Right atrium auricular region (tissue), 2 donors: ENCODE results near the gene DDX10. TPM values are rescaled to one million over a fixed set of nuclear protein-coding genes. Genes with fewer than 3 reads are reported as not detected.

ENCODE experiments used
- DNase-seq: peaks from one replicate; pipeline ENCODE4 v3.0.0-alpha.2; 2019; ENCODE audit warnings: low spot score
- H3K27ac ChIP-seq, 2 donors: fragments of 200-600 bp; sonication (generic); 1 replicate in 1 of 2; 2 replicates in 1 of 2; pipeline ENCODE4 v1.5.1; 2016 to 2019
- H3K27me3 ChIP-seq, 2 donors: fragments of 200-600 bp; sonication (generic); one replicate each; pipeline versions ENCODE4 v1.5.1 to v1.6.0; 2017 to 2019
- H3K36me3 ChIP-seq: fragments of 200-600 bp; sonication (generic); one replicate; pipeline ENCODE4 v1.5.1; 2016
- H3K4me1 ChIP-seq, 2 donors: fragments of 200-600 bp; sonication (generic); one replicate each; pipeline versions ENCODE4 v1.5.1 to v1.6.0; 2017 to 2019
- H3K4me3 ChIP-seq, 2 donors: fragments of 200-600 bp; sonication (generic); 1 replicate in 1 of 2; 2 replicates in 1 of 2; pipeline ENCODE4 v1.5.1; 2017 to 2019; ENCODE audit warnings: mild to moderate bottlenecking in 1 of 2, moderate library complexity in 1 of 2
- H3K9me3 ChIP-seq, 2 donors: fragments of 200-600 bp; sonication (generic); one replicate each; pipeline ENCODE4 v1.5.1; 2019
- total RNA-seq, 2 donors: library from RNA; depleted of rRNA; stranded (reverse); fragments of >200 nt; gene quantifications; one replicate each; pipeline ENCODE4 v1.1.0, GENCODE V29; 2016
- TF ChIP-seq, protein P1 (sequence below), 2 donors: fragments of 200-600 bp; sonication (generic); IDR thresholded peaks; one replicate each; pipeline ENCODE4 v1.5.1; 2019; ENCODE audit warnings: antibody characterized with exemption in 2 of 2

The DDX10 gene
- total RNA-seq, 2 donors from 2014 or later = 11.8 to 13.1 TPM

DNA sequence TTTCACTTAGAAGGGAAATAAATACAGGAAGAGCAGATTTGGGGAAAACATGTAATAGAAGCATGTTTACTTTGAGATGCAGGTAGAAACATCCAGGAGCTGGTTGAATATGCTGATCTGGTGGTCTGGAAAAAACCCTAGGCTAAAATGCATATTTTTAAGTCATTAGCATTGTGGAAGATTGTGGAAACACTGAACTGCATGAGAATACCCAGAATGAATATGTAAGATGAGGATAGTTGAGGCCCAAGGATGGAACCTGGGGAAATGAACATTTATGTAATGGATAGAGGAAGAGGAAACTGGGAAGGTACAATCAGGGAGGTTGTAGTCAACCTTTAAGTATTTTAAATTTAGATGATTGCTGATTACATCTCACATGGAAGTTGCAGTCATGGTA is 269.4 kb downstream of the DDX10 start:
- no peaks in the 10 kb centered on the region for H3K36me3 ChIP-seq
- no peak overlapping the region for H3K27ac ChIP-seq
- no peaks in the 10 kb centered on the region for H3K27me3 ChIP-seq
- no peaks in the 10 kb centered on the region for H3K9me3 ChIP-seq
- no peak overlapping the region for H3K4me3 ChIP-seq
- H3K4me1 ChIP-seq = no peaks in the 10 kb centered on the region
- DNase-seq = no peak
- TF ChIP-seq, protein P1, sequence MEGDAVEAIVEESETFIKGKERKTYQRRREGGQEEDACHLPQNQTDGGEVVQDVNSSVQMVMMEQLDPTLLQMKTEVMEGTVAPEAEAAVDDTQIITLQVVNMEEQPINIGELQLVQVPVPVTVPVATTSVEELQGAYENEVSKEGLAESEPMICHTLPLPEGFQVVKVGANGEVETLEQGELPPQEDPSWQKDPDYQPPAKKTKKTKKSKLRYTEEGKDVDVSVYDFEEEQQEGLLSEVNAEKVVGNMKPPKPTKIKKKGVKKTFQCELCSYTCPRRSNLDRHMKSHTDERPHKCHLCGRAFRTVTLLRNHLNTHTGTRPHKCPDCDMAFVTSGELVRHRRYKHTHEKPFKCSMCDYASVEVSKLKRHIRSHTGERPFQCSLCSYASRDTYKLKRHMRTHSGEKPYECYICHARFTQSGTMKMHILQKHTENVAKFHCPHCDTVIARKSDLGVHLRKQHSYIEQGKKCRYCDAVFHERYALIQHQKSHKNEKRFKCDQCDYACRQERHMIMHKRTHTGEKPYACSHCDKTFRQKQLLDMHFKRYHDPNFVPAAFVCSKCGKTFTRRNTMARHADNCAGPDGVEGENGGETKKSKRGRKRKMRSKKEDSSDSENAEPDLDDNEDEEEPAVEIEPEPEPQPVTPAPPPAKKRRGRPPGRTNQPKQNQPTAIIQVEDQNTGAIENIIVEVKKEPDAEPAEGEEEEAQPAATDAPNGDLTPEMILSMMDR (IDR thresholded peaks at IDR 0.05) = no peak

DNA sequence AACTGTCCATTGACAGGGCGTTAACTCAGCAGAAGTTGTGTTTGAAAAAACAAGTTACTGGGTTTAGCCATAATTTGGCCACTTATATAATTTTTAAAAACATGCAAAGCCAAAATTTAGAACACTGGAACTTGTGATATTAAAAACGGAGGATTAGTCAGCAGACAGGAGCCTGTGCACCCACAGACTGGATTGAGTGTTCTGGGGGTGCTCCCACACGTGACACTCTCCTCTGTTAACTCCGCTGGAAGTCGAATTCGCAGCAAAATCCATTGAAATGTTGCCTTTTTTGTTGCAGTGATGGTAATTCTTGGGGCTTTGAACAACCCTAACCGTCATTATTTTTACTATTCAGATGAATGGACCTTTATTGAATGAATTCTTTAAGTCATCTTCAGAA is 269.8 kb downstream of the DDX10 start:
- no peaks in the 10 kb centered on the region for H3K4me1 ChIP-seq
- TF ChIP-seq, protein P1 (IDR thresholded peaks at IDR 0.05) = no peak
- no peak overlapping the region for H3K27ac ChIP-seq
- H3K27me3 ChIP-seq = no peaks in the 10 kb centered on the region
- H3K9me3 ChIP-seq = no peaks in the 10 kb centered on the region
- H3K36me3 ChIP-seq = no peaks in the 10 kb centered on the region
- no peak for DNase-seq
- no peak overlapping the region for H3K4me3 ChIP-seq

DNA sequence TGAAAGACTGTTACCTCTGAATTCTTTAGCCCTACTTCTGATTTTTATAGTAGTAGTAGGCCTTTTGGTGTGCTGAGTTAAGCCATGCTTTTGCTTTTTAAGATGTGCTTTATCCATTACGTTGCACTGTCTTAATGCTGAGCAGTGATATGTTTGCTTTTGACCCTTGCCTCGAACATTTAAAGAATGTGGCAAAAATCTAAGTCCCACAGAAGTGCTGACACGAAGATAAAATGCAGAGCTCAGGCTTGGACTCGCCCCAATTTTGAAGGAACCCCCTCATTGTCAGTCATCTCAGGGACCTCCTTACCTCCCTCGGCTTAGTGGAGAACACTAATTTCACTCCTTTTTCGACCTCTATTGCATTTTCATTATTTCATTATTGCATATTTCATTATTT is 272.9 kb downstream of the DDX10 start:
- Histone ChIP-seq H3K4me3 (no peak overlapping the region), H3K27me3 (no peaks in the 10 kb centered on the region), H3K9me3 (no peaks in the 10 kb centered on the region), H3K36me3 (peaks cover 5% of the 10 kb centered on the region), H3K4me1 (no peaks in the 10 kb centered on the region), H3K27ac (no peak overlapping the region)
- TF ChIP-seq, protein P1 (IDR thresholded peaks at IDR 0.05) = no peak
- DNase-seq = no peak

DNA sequence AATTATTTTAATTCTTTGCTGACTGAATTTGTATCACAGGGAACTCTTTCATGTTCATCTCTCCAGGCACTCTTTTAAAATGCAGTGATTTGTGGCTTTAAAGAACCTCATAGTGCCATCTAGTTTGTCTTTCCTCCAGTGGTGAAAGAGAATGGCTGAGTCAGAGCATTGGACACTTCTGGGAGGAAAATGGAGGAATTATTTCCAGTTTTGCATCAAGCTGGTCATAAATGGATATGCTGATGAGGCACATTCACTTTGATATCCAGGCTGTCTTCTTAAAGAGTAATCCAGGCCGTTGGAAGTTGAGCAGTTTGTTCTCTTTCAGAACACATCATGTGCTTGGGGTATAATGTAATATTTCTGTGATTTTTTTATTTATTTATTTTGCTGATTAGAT is 273.7 kb downstream of the DDX10 start:
- no peaks in the 10 kb centered on the region for H3K9me3 ChIP-seq
- no peak for DNase-seq
- TF ChIP-seq, protein P1 (IDR thresholded peaks at IDR 0.05) = no peak
- peaks cover 5% of the 10 kb centered on the region for H3K36me3 ChIP-seq
- H3K27me3 ChIP-seq = no peaks in the 10 kb centered on the region
- H3K4me3 ChIP-seq = no peak overlapping the region
- H3K4me1 ChIP-seq = no peaks in the 10 kb centered on the region
- H3K27ac ChIP-seq = no peak overlapping the region

DNA sequence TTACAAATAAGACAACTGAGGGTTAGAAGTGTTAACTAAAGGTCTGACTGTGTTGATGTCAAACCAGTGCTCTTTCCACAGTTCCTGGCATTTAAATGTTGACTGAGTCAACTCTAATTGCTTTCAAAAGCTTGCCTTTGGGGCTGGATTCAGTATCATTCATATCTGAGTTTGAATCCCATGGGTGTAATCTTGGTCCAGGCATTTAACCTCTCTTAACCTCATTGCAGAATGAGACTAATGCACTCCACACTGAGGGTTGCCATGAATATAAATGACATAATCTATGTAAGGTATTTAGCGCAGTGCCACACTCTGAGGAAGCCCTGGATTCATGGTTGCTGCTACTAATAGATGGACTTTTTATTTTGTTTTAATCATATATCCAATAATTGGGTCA is 274.3 kb downstream of the DDX10 start:
- H3K27me3 ChIP-seq = no peaks in the 10 kb centered on the region
- no peaks in the 10 kb centered on the region for H3K9me3 ChIP-seq
- no peak overlapping the region for H3K27ac ChIP-seq
- no peak overlapping the region for H3K4me3 ChIP-seq
- TF ChIP-seq, protein P1 (IDR thresholded peaks at IDR 0.05) = no peak
- DNase-seq = no peak
- no peaks in the 10 kb centered on the region for H3K4me1 ChIP-seq
- H3K36me3 ChIP-seq = peaks cover 5% of the 10 kb centered on the region

DNA sequence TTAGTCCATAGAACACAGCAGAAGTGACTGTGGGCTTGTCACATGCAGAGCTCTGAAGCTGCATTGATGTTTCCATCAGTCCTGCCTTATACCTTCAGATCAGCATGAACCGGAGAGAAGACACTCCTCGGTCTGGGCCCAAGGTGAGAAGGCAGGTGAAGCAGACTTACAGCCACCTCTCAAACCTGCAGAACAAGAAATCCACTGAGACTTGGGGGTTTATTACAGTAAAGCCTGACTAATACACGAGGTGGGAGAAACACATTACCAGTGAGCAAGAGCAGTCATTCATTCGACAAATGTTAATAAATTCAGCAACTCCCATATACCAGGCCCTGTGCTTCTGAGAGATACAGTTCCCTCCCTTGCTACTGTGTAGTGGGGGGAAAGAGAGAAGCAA is 279.0 kb downstream of the DDX10 start:
- DNase-seq = no peak
- H3K4me1 ChIP-seq = no peaks in the 10 kb centered on the region
- H3K27ac ChIP-seq = no peak overlapping the region
- H3K4me3 ChIP-seq = no peak overlapping the region
- peaks cover 5% of the 10 kb centered on the region for H3K36me3 ChIP-seq
- TF ChIP-seq, protein P1 (IDR thresholded peaks at IDR 0.05) = no peak
- peaks cover 0 to 6% of the 10 kb centered on the region in 2 donors for H3K9me3 ChIP-seq
- H3K27me3 ChIP-seq = no peaks in the 10 kb centered on the region
